Measurements from ENCODE around the gene BTBD16. TPM values are rescaled to one million over a fixed set of nuclear protein-coding genes. Genes with fewer than 3 reads are reported as not detected.
A peak's percentile ranks its signal among the peaks of the same experiment; 100 is the strongest.

The BTBD16 gene
- total and polyA plus RNA-seq, 2 donors from 2014 or later = 0.34 to 1.2 TPM

- intact Hi-C loops (cut with DNase I) = no loop called here
- TF ChIP-seq, protein P1, sequence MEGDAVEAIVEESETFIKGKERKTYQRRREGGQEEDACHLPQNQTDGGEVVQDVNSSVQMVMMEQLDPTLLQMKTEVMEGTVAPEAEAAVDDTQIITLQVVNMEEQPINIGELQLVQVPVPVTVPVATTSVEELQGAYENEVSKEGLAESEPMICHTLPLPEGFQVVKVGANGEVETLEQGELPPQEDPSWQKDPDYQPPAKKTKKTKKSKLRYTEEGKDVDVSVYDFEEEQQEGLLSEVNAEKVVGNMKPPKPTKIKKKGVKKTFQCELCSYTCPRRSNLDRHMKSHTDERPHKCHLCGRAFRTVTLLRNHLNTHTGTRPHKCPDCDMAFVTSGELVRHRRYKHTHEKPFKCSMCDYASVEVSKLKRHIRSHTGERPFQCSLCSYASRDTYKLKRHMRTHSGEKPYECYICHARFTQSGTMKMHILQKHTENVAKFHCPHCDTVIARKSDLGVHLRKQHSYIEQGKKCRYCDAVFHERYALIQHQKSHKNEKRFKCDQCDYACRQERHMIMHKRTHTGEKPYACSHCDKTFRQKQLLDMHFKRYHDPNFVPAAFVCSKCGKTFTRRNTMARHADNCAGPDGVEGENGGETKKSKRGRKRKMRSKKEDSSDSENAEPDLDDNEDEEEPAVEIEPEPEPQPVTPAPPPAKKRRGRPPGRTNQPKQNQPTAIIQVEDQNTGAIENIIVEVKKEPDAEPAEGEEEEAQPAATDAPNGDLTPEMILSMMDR (IDR thresholded peaks at IDR 0.05; ENCODE audit: borderline replicate concordance, extremely low read depth, insufficient read depth) = no peak
- DNase-seq = no peak
Measured at GRCh38 chr10:122352817-122353525, 81.9 kb downstream of the BTBD16 start.

GRCh38 chr10:122354383-122354782 is 83.3 kb downstream of the BTBD16 start:
- Histone ChIP-seq H3K27ac (ENCODE audit: low read depth in 2 of 2, low read length in 2 of 2) (no peak overlapping the region), H3K4me1 (ENCODE audit: control insufficient read depth in 2 of 3, insufficient read depth in 2 of 3, low read depth in 1 of 3, low read length in 3 of 3) (peaks cover 0 to 12% (median 10%) of the 10 kb centered on the region in 3 donors), H3K4me3 (ENCODE audit: low read length in 3 of 3) (no peak overlapping the region), H3K36me3 (ENCODE audit: control insufficient read depth in 2 of 3, insufficient read depth in 3 of 3, low read length in 3 of 3) (no peaks in the 10 kb centered on the region), H3K9me3 (ENCODE audit: control insufficient read depth in 2 of 3, insufficient read depth in 1 of 3, low read length in 3 of 3) (no peaks in the 10 kb centered on the region), H3K9ac (ENCODE audit: low read length in 3 of 3) (no peak overlapping the region), H3K27me3 (ENCODE audit: control insufficient read depth, insufficient read depth, low read length) (no peaks in the 10 kb centered on the region)
- DNase-seq (no peak), FAIRE-seq (no peak)
- TF ChIP-seq, protein P1 (IDR thresholded peaks at IDR 0.05; ENCODE audit: borderline replicate concordance, extremely low read depth, insufficient read depth) = no peak
- intact Hi-C loops (cut with DNase I) = no loop called here

More at GRCh38 chr10:122352817-122353525, 81.9 kb downstream of the BTBD16 start:
- Histone ChIP-seq H3K27ac (ENCODE audit: low read depth in 2 of 2, low read length in 2 of 2) (no peak overlapping the region), H3K27me3 (ENCODE audit: control insufficient read depth, insufficient read depth, low read length) (no peaks in the 10 kb centered on the region), H3K9ac (ENCODE audit: low read length in 3 of 3) (no peak overlapping the region), H3K4me1 (ENCODE audit: control insufficient read depth in 2 of 3, insufficient read depth in 2 of 3, low read depth in 1 of 3, low read length in 3 of 3) (peaks cover 5 to 20% (median 19%) of the 10 kb centered on the region in 3 donors), H3K4me3 (ENCODE audit: low read length in 3 of 3) (no peak overlapping the region), H3K36me3 (ENCODE audit: control insufficient read depth in 2 of 3, insufficient read depth in 3 of 3, low read length in 3 of 3) (no peaks in the 10 kb centered on the region), H3K9me3 (ENCODE audit: control insufficient read depth in 2 of 3, insufficient read depth in 1 of 3, low read length in 3 of 3) (no peaks in the 10 kb centered on the region)
- no peak for FAIRE-seq

DNA sequence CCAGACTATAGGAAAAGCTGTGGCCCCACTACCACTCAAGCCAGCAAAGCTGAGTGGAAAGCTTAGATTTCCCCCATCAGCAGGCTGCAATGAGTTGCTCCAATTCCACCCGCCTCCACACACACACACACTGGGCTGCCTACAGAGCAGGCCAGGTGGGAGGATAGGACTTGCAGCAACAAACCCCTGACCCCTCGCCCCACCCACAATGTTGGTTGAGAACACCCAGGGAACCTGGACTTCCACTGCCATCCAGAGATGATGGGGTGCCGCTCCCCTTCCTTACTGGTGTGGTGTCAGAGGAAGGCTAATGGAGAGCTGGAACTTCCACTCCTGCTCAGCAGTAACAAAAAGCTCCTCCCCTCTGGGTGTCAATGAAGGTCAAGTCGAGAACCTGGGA is 86.6 kb downstream of the BTBD16 start:
- Histone ChIP-seq H3K36me3 (ENCODE audit: control insufficient read depth in 2 of 3, insufficient read depth in 3 of 3, low read length in 3 of 3) (no peaks in the 10 kb centered on the region), H3K27me3 (ENCODE audit: control insufficient read depth, insufficient read depth, low read length) (no peaks in the 10 kb centered on the region), H3K4me3 (ENCODE audit: low read length in 3 of 3) (no peak overlapping the region), H3K27ac (ENCODE audit: low read depth in 2 of 2, low read length in 2 of 2) (no peak overlapping the region), H3K4me1 (ENCODE audit: control insufficient read depth in 2 of 3, insufficient read depth in 2 of 3, low read depth in 1 of 3, low read length in 3 of 3) (no peaks in the 10 kb centered on the region), H3K9me3 (ENCODE audit: control insufficient read depth in 2 of 3, insufficient read depth in 1 of 3, low read length in 3 of 3) (no peaks in the 10 kb centered on the region), H3K9ac (ENCODE audit: low read length in 3 of 3) (no peak overlapping the region)
- TF ChIP-seq, protein P1 (IDR thresholded peaks at IDR 0.05; ENCODE audit: borderline replicate concordance, extremely low read depth, insufficient read depth) = no peak
- peak in 1 of 5 donors; percentile 22 for DNase-seq
- intact Hi-C loops (cut with DNase I) = no loop called here
- no peak for FAIRE-seq
